Measurements from ENCODE around the gene MATN4.

DNA sequence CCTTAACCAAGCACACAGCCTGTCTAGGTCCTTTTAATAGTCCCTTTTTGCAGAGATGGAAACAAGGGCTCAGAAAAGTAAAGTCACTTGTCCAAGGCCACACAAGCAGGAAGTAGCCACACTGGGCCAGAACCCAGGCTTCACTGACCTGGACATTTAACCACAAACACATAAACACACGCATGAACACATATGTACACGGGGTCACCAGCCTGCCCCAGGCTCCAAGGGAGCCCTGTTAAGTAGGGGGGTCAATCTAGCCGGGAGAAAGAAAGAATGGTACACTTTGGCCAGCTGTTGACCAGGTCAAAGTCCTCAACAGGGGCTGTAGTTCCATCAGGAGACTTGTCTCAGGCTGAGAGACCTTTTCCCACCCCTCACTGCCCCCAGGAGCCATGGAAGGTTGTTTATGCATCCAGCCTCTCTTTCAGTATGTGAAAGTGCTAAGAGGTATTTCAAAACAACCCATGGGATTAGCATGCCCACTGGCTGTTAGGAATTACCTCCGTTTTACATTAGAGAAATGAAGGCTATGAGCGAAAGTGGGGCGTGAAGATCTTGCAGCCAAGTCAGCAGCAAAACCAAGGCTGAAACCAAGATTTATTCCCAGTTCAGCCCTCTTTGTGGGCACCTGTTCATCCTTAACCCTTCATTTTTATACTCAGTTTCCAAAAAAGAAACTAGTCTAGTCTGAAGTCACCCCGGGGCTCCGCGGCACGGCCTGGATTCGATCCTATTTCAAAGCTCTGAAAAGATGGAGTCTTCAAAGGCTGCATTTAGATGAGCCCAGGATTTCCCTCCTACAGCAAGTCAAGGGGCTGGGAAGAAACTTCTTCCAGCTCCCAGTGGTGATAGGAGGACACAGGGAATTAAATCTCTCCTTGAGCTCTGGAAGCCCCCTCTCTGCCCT lies 30.3 kb upstream of the MATN4 start:
- no peak for TF ChIP-seq POLR2A (IDR thresholded peaks at IDR 0.05; ENCODE audit: extremely low read depth, insufficient read length)
- TF ChIP-seq, protein P1, sequence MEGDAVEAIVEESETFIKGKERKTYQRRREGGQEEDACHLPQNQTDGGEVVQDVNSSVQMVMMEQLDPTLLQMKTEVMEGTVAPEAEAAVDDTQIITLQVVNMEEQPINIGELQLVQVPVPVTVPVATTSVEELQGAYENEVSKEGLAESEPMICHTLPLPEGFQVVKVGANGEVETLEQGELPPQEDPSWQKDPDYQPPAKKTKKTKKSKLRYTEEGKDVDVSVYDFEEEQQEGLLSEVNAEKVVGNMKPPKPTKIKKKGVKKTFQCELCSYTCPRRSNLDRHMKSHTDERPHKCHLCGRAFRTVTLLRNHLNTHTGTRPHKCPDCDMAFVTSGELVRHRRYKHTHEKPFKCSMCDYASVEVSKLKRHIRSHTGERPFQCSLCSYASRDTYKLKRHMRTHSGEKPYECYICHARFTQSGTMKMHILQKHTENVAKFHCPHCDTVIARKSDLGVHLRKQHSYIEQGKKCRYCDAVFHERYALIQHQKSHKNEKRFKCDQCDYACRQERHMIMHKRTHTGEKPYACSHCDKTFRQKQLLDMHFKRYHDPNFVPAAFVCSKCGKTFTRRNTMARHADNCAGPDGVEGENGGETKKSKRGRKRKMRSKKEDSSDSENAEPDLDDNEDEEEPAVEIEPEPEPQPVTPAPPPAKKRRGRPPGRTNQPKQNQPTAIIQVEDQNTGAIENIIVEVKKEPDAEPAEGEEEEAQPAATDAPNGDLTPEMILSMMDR (IDR thresholded peaks at IDR 0.05; ENCODE audit: low read depth, low read length): no peak
- TF ChIP-seq, protein P2, sequence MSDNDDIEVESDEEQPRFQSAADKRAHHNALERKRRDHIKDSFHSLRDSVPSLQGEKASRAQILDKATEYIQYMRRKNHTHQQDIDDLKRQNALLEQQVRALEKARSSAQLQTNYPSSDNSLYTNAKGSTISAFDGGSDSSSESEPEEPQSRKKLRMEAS (IDR thresholded peaks at IDR 0.05; ENCODE audit: low read depth, low read length): no peak
- TF ChIP-seq MYC (IDR thresholded peaks at IDR 0.05; ENCODE audit: low read depth, low read length): no peak

All from NB4 (cell line).